GM12878 (cell line): ENCODE results near the gene TREM1. TPM values are rescaled to one million over a fixed set of nuclear protein-coding genes. Genes with fewer than 3 reads are reported as not detected.

Source experiments
- ATAC-seq: fragments of 200-7000 bp; cut with Tn5 transposase; 3 replicates; pipeline ENCODE4 v1.9.1; 2020; ENCODE audit warnings: mild to moderate bottlenecking, moderate library complexity
- BruUV-seq: library from RNA; stranded (reverse); fragments of 400-500 nt; replicated peaks from 2 replicates; lab custom pipeline; 2021; lab: Mats Ljungman, UMichigan
- CTCF ChIA-PET: fragments of 300-600 bp; sonication (Branson Sonifier 250); formaldehyde crosslinking; extraction: SDS; loops from one replicate; lab custom pipeline; 2021; ENCODE audit warnings: inconsistent platforms; lab: Yijun Ruan, JAX
- POLR2A ChIA-PET: fragments of 350-600 bp; formaldehyde crosslinking; extraction: SDS; loops from one replicate; lab custom pipeline; 2021; ENCODE audit warnings: inconsistent platforms; lab: Charles Lee
- RAD21 ChIA-PET: fragments of 300-600 bp; sonication (Branson Sonifier 250); formaldehyde crosslinking; loops from one replicate; lab custom pipeline; 2023; ENCODE audit warnings: antibody characterized with exemption; ENCODE audit not compliant: unreplicated experiment; lab: Charles Lee
- SMC1A ChIA-PET: fragments of 300-600 bp; sonication (Branson Sonifier 250); formaldehyde crosslinking; loops from one replicate; lab custom pipeline; 2023; ENCODE audit not compliant: unreplicated experiment, uncharacterized antibody; lab: Charles Lee
- DNase-seq: peaks from one replicate; pipeline ENCODE4 v3.0.0-alpha.2; 2011; ENCODE audit warnings: low read depth, low spot score
- FAIRE-seq: peaks from 3 replicates; lab custom pipeline; 2011; peaks lifted over from hg19 to GRCh38; lab: Jason Lieb, UNC
- H2AFZ ChIP-seq: 2 replicates; pipeline ENCODE4 v1.6.0; 2011; ENCODE audit warnings: low read depth, low read length, control low read depth; ENCODE audit not compliant: control insufficient read depth
- H3K27ac ChIP-seq: 2 replicates; pipeline ENCODE4 v1.5.1; 2011; ENCODE audit warnings: control low read depth; ENCODE audit not compliant: control insufficient read depth, insufficient read depth
- H3K27me3 ChIP-seq, 2 experiments: replicated peaks in 1 of 2; 2 replicates each; pipeline versions ENCODE4 v1.6.0 to v1.6.1; 2011; ENCODE audit warnings: low read length in 1 of 2; ENCODE audit not compliant: control insufficient read depth in 2 of 2, insufficient read depth in 2 of 2
- H3K36me3 ChIP-seq, 2 experiments: 2 replicates each; pipeline ENCODE4 v1.5.1; 2011; ENCODE audit warnings: low read length in 1 of 2; ENCODE audit not compliant: control insufficient read depth in 2 of 2, insufficient read depth in 2 of 2
- H3K4me1 ChIP-seq: 2 replicates; pipeline ENCODE4 v1.6.1; 2011; ENCODE audit warnings: mild to moderate bottlenecking, low read length, moderate library complexity, mixed read lengths; ENCODE audit not compliant: control insufficient read depth, insufficient read depth
- H3K4me2 ChIP-seq: 2 replicates; pipeline ENCODE4 v1.6.0; 2011; ENCODE audit warnings: control low read depth; ENCODE audit not compliant: control insufficient read depth, insufficient read depth
- H3K4me3 ChIP-seq: fragments of 200-600 bp; sonication (generic); 2 replicates; pipeline ENCODE4 v1.5.1; 2016
- H3K79me2 ChIP-seq: 2 replicates; pipeline ENCODE4 v1.6.0; 2011; ENCODE audit warnings: low read length; ENCODE audit not compliant: control insufficient read depth, insufficient read depth
- H3K9ac ChIP-seq: 2 replicates; pipeline ENCODE4 v1.8.0; 2011; ENCODE audit warnings: low read length, control low read depth, mixed read lengths; ENCODE audit not compliant: control insufficient read depth, insufficient read depth
- H3K9me3 ChIP-seq: replicated peaks from 3 replicates; pipeline ENCODE4 v1.5.1; 2011; ENCODE audit warnings: mild to moderate bottlenecking, low read length; ENCODE audit not compliant: control insufficient read depth, insufficient read depth
- H4K20me1 ChIP-seq: 2 replicates; pipeline ENCODE4 v1.6.0; 2011; ENCODE audit not compliant: control insufficient read depth, insufficient read depth
- BCLAF1 ChIP-seq: fragments of 450-650 bp; IDR thresholded peaks from 2 replicates; pipeline ENCODE4 v1.6.1; 2017; ENCODE audit warnings: antibody characterized with exemption, mild to moderate bottlenecking, moderate library complexity
- CBFB ChIP-seq: IDR thresholded peaks from 2 replicates; pipeline ENCODE4 v1.6.1; 2016; ENCODE audit warnings: antibody characterized with exemption, low read depth
- CREB1 ChIP-seq: IDR thresholded peaks from 2 replicates; pipeline ENCODE4 v1.6.1; 2012; ENCODE audit warnings: low read depth, mild to moderate bottlenecking, inconsistent platforms
- DPF2 ChIP-seq: fragments of 450-650 bp; IDR thresholded peaks from 2 replicates; pipeline ENCODE4 v1.6.1; 2017; ENCODE audit warnings: mild to moderate bottlenecking
- GATAD2B ChIP-seq: fragments of 450-650 bp; conservative IDR thresholded peaks from 2 replicates; pipeline ENCODE4 v1.6.1; 2017; ENCODE audit warnings: low read depth, mild to moderate bottlenecking, moderate library complexity
- HDGF ChIP-seq: fragments of 450-650 bp; IDR thresholded peaks from 2 replicates; pipeline ENCODE4 v1.6.1; 2016; ENCODE audit warnings: antibody characterized with exemption
- IKZF1 ChIP-seq: fragments of 450-650 bp; conservative IDR thresholded peaks from 2 replicates; pipeline ENCODE4 v1.6.1; 2017; ENCODE audit warnings: antibody characterized with exemption, mild to moderate bottlenecking
- IRF3 ChIP-seq: fragments of 450-650 bp; IDR thresholded peaks from 2 replicates; pipeline ENCODE4 v1.6.1; 2014; ENCODE audit warnings: mild to moderate bottlenecking
- KDM1A ChIP-seq: fragments of 200-600 bp; sonication (generic); IDR thresholded peaks from 2 replicates; pipeline ENCODE4 v1.6.1; 2016; ENCODE audit warnings: borderline replicate concordance
- MTA3 ChIP-seq: IDR thresholded peaks from 2 replicates; pipeline ENCODE4 v1.6.1; 2012; ENCODE audit warnings: low read length, inconsistent platforms, borderline replicate concordance
- NR2F1 ChIP-seq: fragments of 450-650 bp; conservative IDR thresholded peaks from 2 replicates; pipeline ENCODE4 v1.6.1; 2017; ENCODE audit warnings: mild to moderate bottlenecking
- REST ChIP-seq: IDR thresholded peaks from 2 replicates; pipeline ENCODE4 v1.6.1; 2012; ENCODE audit warnings: mild to moderate bottlenecking, low read depth, low read length
- SPI1 ChIP-seq: IDR thresholded peaks from 2 replicates; pipeline ENCODE4 v1.6.1; 2011; ENCODE audit warnings: low read depth, mild to moderate bottlenecking, low read length, moderate library complexity, borderline replicate concordance; ENCODE audit not compliant: insufficient read depth
- TCF12 ChIP-seq: IDR thresholded peaks from 2 replicates; pipeline ENCODE4 v1.6.1; 2011; ENCODE audit warnings: low read depth, mild to moderate bottlenecking, low read length
- ZNF274 ChIP-seq: IDR thresholded peaks from one replicate; pipeline ENCODE4 v1.8.0; 2011; ENCODE audit not compliant: insufficient read length, insufficient read depth
- ZNF622 ChIP-seq: fragments of 450-650 bp; IDR thresholded peaks from 2 replicates; pipeline ENCODE4 v1.6.1; 2017; ENCODE audit warnings: mild to moderate bottlenecking, inconsistent platforms
- WGBS: methylation state at CpG from one replicate; pipeline ENCODE4 v1.1.6; 2016; ENCODE audit warnings: low lambda C conversion rate; ENCODE audit not compliant: insufficient replicate concordance, insufficient coverage; ENCODE audit errors: missing lambda C conversion rate; 5-methylcytosine and 5-hydroxymethylcytosine counted together
- in situ Hi-C: fragments of 300-500 bp; cut with MboI; formaldehyde crosslinking; loops from 9 replicates; pipeline ENCODE4 v1.14.3; 2018; ENCODE audit warnings: mixed read lengths
- intact Hi-C: fragments of 100-400 bp; cut with micrococcal nuclease; formaldehyde crosslinking; loops from one replicate; pipeline ENCODE4 v1.14.2; 2022; ENCODE audit not compliant: unreplicated experiment
- polyA plus RNA-seq, 11 experiments: library from polyadenylated mRNA; depleted of rRNA in 4 of 11; unstranded in 6 of 11; stranded (reverse) in 5 of 11; fragments of >200 nt; fragmentation: Nextera tagmentation in 4 of 11; fragmentation: Illumina TruSeq in 1 of 11; extraction: Ambion mirVana in 4 of 11; extraction: Trizol in 1 of 11; gene quantifications; 1 replicate in 1 of 11; 2 replicates in 10 of 11; pipeline versions ENCODE4 v1.2.1 to v1.2.3, GENCODE V29; 2011 to 2016; ENCODE audit warnings: inconsistent platforms in 2 of 11, missing spikeins in 2 of 11, low read depth in 1 of 11
- total RNA-seq, 4 experiments: library from RNA; depleted of rRNA in 3 of 4; stranded (reverse); fragments of >200 nt in 3 of 4; fragmentation: Illumina TruSeq in 1 of 4; extraction: Trizol in 1 of 4; gene quantifications; 2 replicates each; pipeline versions ENCODE4 v1.2.1 to v1.2.3, GENCODE V29; 2013 to 2021

TREM1 gene
- total and polyA plus RNA-seq, 10 of the 15 experiments (the other 5 are each of a cell fraction or from before 2014, with no cell fraction given): 0.09 to 2.6 (median 0.28) TPM; not detected in 2

GRCh38 chr6:41239467-41240159, 46.9 kb downstream of the TREM1 start:
- intact Hi-C loops: no loop called here
- CTCF ChIA-PET: interaction anchor here (1.3 to 1.4 kb wide), 2 partner anchors 15 to 80 kb away, joined by 3 read pairs; no protein-coding TSS in a partner anchor
- no peak for TF ChIP-seq ZNF274
- no peak for TF ChIP-seq ZNF622
- no peak for TF ChIP-seq DPF2
- TF ChIP-seq HDGF: no peak
- TF ChIP-seq IKZF1: no peak
- TF ChIP-seq IRF3: no peak
- TF ChIP-seq KDM1A: no peak
- no peak for TF ChIP-seq TCF12
- TF ChIP-seq GATAD2B: no peak
- TF ChIP-seq CBFB: no peak
- no peak for TF ChIP-seq REST
- TF ChIP-seq SPI1: no peak
- no peak for TF ChIP-seq MTA3
- TF ChIP-seq CREB1: no peak
- TF ChIP-seq BCLAF1: no peak
- TF ChIP-seq NR2F1: no peak

More at GRCh38 chr6:41239467-41240159, 46.9 kb downstream of the TREM1 start:
- WGBS: 47% methylated on average over 20 of the region's 22 CpGs
- Histone ChIP-seq H3K27me3 (peaks cover 2 to 4% of the 10 kb centered on the region in 2 experiments; a peak in 3 of 4 replicates), H3K4me3 (no peak overlapping the region), H3K9ac (no peak overlapping the region), H3K9me3 (no peaks in the 10 kb centered on the region), H3K4me1 (no peaks in the 10 kb centered on the region), H2AFZ (no peak overlapping the region), H3K36me3 (no peaks in the 10 kb centered on the region), H3K79me2 (no peaks in the 10 kb centered on the region), H3K27ac (no peak overlapping the region), H3K4me2 (no peak overlapping the region), H4K20me1 (no peaks in the 10 kb centered on the region)
- ChIA-PET RAD21 (interaction anchor here (0.7 kb wide), 1 partner anchor 48 kb away, joined by 3 read pairs; no protein-coding TSS in a partner anchor), POLR2A (no interaction called here), SMC1A (no interaction called here)
- ATAC-seq: no peak
- in situ Hi-C loops: no loop called here
- no TSS peak for BruUV-seq
- FAIRE-seq: peak; percentile 54
- DNase-seq: no peak
